Measurements from ENCODE around the gene ARAP3.

The ARAP3 gene

DNA sequence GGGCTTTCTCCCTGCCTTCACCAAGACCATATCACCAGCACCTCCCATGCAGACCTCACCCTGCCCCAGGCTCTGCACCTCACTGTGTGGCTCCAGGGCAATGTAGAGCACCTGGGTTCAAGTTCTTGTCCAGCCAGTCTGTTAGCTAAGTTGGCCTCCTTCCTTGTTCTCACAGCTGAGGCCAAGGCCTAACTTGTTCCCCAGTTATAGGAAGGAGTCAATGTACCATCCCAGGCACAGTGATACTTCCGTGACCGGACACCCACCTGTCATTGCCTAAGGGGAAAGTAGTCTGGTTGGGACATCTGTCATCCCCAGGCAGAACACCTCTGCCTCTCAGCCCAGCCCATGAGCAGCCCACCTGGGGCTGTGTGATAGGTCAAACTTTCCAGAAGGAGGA lies 14.4 kb upstream of the ARAP3 start:
- DNase-seq: no peak

- no peak for DNase-seq
These were observed 13.7 kb upstream of the ARAP3 start for GRCh38 chr5:141695627-141696215.

GRCh38 chr5:141694479-141694878 lies 12.4 kb upstream of the ARAP3 start:
- peak; percentile 58 for DNase-seq

- DNase-seq: no peak
These were observed 11.1 kb upstream of the ARAP3 start for GRCh38 chr5:141692919-141693725.

DNA sequence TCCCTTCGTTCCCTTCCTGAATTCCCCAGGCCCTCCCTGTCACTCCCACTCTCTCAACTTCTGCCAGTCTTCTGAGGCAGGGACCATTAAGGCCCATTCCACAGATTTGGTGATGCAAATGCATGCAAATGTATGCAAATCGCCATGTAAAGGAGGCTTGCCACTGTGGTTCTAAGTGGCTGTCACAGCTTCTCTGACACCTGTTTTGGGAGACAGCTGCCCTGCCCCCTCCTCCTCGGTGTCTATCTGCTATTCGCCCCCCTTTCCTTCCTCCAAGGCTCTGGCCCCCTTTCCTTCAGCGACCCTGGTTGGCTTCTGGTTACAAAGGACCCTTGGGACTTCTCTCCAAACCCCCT lies 10.5 kb upstream of the ARAP3 start:
- DNase-seq: no peak

DNA sequence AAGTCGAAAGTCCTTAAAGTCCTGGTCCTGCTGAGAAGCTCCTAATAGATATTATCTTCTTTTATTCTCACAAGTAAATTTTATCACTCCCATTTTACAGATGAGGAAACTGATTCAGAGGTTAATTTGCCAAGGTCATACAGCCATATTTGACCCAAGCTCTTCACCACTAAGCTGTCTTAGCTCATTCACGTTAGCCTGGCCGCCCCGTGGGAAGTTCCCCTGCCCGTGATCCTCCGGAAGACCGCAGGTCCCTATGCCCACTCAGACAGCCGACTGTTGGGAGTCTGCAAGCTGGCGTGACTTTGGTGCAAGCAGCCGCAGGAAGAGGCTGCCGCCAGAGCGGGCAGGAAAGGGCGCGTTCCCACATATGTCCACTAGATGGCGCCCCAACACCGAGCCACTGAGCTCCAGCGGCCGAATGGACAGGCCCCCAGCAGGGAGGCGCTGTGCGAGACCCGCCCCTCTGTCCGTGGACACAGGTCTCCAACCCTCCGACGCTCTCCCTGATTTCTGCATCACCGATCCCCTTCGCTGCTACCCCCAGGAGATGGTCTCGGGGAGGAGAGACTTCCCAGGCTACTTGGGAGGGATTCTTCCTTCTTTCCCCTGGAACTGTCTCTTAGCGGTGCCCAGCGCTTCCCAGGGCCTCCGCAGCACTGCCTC lies 10.0 kb upstream of the ARAP3 start:
- peak; percentile 78 for DNase-seq

DNA sequence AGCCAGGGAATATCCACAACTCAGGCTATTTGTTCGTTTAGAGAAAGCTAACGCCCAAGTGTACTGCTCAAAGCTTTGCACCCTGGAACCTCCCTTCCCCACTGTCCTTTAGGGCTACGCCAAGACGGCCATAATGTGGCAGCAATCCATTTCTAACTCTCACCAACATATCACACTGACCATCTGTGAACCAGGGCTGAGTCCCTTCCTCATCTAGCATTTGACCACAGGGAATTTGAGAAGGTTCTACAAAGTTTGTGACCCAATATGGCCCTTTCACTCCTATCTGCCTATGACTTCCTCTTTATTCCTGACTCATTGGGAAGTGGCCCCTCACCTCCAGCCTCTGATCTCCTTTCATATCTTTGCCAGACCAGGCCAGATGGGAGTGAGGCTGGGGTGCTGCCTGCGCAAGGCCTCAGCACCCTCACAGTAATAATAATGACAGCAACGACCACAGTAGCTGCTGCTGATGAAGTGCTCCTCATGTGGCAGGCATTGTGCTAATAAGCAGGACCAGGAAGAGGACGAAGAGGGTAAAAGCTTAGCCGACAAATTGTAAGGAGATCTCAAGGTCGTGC lies 9.3 kb upstream of the ARAP3 start:
- DNase-seq: no peak

DNA sequence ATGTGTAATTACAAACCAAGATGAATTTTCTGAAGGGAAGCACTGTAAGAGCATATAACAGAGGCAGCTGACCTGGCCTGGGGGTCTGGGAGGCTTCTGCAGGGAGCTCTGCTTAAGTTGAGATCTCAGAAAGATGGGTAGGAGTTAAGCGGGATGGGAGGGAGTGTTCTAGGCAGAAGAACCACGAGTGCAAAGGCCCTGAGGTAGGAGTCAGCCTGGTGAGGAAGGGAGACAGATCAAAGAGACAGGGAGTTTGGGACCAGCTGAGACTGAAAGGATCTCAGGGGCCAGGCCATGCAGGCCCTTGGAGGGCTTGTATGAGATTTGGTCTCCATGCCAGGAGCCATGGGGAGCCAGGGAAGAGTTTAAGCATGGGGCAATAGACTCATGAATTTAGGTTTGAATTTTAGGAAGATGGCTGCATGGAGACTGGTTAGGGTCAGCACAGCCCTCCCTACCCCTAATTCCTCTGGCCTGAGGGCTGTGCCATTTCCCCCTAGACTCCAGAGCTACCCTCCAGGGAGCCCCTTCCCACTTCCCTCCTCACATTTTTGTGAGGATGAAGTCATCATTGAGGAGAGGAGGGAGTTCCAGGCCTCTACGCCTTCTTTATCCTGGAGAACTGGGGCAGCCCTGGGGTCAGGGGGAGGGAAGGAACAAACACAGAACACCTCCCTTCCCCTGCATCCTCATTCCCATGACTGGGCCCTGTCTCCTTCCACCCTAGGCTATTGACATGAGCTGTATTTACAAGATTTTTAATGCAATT lies 4.8 kb upstream of the ARAP3 start:
- no peak for DNase-seq

GRCh38 chr5:141685591-141685990 lies 3.6 kb upstream of the ARAP3 start:
- DNase-seq: no peak

- no peak for DNase-seq
These were observed 1.6 kb upstream of the ARAP3 start for GRCh38 chr5:141683596-141684141.

- DNase-seq: no peak
These were observed 735 bp downstream of the ARAP3 start for GRCh38 chr5:141681295-141681694.

- DNase-seq: no peak
These were observed 1.3 kb downstream of the ARAP3 start for GRCh38 chr5:141680751-141681201.

DNA sequence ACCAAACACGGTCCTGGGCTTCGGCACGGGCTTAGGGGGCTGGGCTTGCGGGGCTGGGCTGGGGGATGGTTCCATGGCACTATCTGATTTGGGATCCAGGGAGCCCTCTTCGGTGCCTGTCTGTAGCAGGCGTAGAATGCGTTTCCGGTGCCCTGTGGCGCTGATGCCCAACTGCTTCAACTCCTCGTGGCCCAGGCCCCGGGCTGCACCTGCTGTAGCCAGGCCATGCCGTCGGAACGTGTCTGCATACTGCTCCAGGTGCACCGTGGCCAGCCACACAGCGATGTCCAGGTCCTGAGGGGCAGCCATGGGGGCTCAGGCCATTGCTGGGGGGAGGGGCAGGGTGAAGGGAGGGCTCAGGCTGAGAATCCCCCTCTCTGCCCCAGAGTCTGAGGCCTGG lies 1.9 kb downstream of the ARAP3 start:
- DNase-seq: no peak

DNA sequence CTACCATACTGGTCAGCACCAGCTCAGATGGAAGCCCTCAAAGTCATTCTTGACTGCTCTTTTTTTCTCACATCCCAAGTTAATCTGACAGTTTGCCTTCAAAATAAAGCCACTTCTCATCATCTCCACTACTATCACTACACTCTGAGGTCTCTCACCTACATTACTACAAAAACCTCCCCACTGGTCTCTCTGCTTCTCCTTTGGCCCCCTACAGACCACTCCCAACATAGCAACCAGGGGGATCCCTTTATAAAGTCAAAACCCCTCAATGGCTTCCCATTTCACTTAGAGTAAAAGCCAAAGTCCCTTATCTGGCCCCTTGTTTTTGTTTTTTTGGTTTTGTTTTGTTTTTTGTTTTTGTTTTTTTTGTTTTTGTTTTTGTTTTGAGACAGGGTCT lies 4.6 kb downstream of the ARAP3 start:
- no peak for DNase-seq

DNA sequence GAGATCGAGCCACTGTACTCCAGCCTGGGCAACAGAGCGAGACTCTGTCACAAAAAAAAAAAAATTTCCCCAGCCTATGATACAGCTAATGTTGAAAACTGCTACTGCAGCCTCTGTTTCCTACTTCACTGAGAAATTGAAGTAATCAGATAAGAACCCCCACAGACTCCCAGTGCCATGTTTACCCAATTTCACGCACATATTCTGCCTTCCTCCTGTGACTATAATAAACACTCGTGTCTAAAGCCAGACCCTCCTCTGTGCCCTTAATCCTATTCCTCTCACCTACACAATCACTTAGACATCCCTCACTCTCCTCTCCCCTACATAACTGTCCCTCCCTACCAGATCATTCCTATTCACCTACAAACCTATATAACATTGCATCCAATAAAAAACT lies 6.4 kb downstream of the ARAP3 start:
- no peak for DNase-seq

GRCh38 chr5:141674747-141675146 lies 7.3 kb downstream of the ARAP3 start:
- DNase-seq: no peak

DNA sequence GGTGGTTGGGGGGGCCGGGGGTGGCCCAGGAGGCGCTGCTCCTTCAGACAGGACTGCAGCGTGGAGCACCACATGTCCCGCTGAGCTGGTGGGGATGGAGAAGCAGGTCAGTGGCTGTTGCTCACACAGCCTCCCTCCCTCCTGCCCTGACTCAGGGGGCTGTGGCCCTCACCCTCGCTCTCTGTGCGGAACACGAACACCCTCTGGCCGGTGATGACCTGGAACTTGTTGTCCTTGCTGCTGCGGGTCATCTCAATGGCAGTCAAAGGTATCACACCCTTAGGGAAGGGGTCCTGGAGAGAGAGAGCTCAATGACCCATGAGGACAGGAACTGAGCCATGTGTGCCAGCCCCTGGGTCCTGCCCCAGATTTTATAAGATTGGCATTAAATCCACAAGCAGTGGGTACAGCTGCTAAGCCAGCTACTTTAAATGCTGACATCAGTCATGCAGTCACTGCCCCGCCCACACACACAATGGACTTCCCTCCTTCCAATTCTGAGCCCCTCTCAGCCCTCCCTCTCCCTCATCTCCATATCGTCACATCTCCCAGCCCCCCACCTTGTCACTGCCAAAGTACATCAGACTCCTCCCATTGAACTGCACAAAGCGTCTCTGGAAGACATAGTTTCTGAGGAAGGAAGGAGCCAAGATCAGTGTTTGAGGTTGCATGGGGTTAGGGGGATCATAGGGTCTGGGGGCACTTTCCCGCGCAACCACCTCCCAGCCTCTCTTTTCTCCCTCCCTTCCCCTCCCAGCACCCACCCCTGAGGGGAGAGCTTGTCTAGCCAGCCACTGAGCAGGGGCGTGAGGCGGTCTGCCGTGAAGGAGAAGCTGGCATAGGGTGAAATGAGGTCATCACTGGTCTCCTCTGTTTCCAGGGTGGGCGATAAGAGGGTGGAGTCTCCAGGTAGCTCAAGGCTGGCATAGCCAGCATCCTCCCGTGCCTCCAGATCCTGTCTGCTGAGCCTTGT lies 8.9 kb downstream of the ARAP3 start:
- DNase-seq: no peak

DNA sequence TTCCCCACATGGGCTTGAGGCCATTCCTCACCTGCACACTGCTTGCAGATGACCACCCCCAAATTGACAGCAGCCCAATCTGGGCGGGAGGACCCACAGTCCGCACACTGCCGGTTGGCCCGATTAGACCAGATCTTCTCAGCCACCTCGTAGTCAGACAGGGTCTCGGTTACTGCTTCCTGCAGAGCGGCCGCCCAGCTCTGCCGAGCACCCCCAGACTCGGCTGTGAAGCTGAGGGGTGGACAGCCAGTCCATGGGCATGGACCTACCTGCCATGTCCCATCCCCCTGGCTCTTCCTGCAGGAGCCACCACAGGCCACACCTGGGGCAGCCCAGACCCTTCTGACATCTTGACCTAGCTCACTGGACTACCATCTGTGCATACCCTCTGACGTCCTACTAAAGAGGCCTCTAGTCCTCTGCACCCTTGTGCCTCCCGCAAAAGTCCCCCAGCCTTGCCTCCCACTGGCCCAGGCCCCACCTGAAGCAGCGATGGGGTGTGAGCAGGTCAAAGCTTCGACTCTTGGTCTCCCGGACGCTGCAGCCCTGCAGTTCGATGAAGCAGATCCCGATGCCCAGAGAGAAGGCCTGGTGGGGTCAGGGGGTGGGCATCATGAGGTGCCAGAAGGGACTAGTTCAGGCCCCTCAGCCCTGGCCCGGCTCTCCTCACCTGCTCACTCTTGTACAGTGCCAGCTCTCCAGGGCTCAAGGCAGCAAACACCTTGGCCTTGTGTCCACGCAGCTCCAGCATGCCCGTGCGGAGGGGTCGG lies 9.8 kb downstream of the ARAP3 start:
- no peak for DNase-seq

- no peak for DNase-seq
These were observed 12.5 kb downstream of the ARAP3 start for GRCh38 chr5:141669520-141669919.

GRCh38 chr5:141668601-141669265 lies 13.3 kb downstream of the ARAP3 start:
- DNase-seq: no peak
